K562 (cell line): ENCODE results near the gene MTIF3. TPM values are rescaled to one million over a fixed set of nuclear protein-coding genes. Genes with fewer than 3 reads are reported as not detected.

Source experiments
- ATAC-seq: fragments of 200-7000 bp; cut with Tn5 transposase; 3 replicates; pipeline ENCODE4 v1.9.1; 2020; ENCODE audit warnings: moderate library complexity
- BruUV-seq: library from RNA; stranded (reverse); fragments of 400-500 nt; replicated peaks from 2 replicates; lab custom pipeline; 2021; lab: Mats Ljungman, UMichigan
- CTCF ChIA-PET: fragments of 300-600 bp; formaldehyde crosslinking; extraction: SDS; loops from one replicate; lab custom pipeline; 2021; ENCODE audit warnings: low intra/inter-chr PET ratio; lab: Yijun Ruan, JAX
- POLR2A ChIA-PET: fragments of 300-600, 350-650 bp; sonication (Branson Sonifier 250); formaldehyde crosslinking; extraction: SDS; loops from one replicate; lab custom pipeline; 2021; ENCODE audit warnings: antibody characterized with exemption, inconsistent platforms; lab: Yijun Ruan, JAX
- DNase-seq, 4 experiments: peaks; one replicate each; pipeline versions ENCODE4 v3.0.0 to v3.0.0-alpha.2; 2011 to 2018; ENCODE audit warnings: low spot score in 3 of 4, mixed read lengths in 3 of 4; ENCODE audit errors: extremely low read depth in 1 of 4
- FAIRE-seq: peaks from 2 replicates; lab custom pipeline; 2011; peaks lifted over from hg19 to GRCh38; lab: Jason Lieb, UNC
- H2AFZ ChIP-seq: 2 replicates; pipeline ENCODE4 v1.6.0; 2011; ENCODE audit warnings: low read depth, low read length, control low read depth, inconsistent platforms
- H3K27ac ChIP-seq: fragments of 200-600 bp; 3 replicates; pipeline ENCODE4 v1.8.0; 2011; ENCODE audit warnings: low read depth, mild to moderate bottlenecking, control low read depth, inconsistent platforms, low read length, moderate library complexity, mixed read lengths; ENCODE audit errors: extremely low read depth
- H3K27me3 ChIP-seq, 2 experiments: fragments of 300-600 bp in 1 of 2; 2 replicates in 1 of 2; 3 replicates in 1 of 2; pipeline versions ENCODE4 v1.6.0 to v1.8.0; 2011; ENCODE audit warnings: inconsistent platforms in 2 of 2, low read length in 2 of 2, mild to moderate bottlenecking in 1 of 2, mixed read lengths in 1 of 2, moderate library complexity in 1 of 2; ENCODE audit not compliant: control insufficient read depth in 2 of 2, insufficient read depth in 2 of 2
- H3K36me3 ChIP-seq: fragments of 300-600 bp; 3 replicates; pipeline ENCODE4 v1.8.0; 2011; ENCODE audit warnings: mild to moderate bottlenecking, low read length, inconsistent platforms; ENCODE audit not compliant: control insufficient read depth, insufficient read depth
- H3K4me1 ChIP-seq, 2 experiments: fragments of 200-600 bp in 1 of 2; replicated peaks in 1 of 2; 2 replicates in 1 of 2; 3 replicates in 1 of 2; pipeline versions ENCODE4 v1.5.1 to v1.8.0; 2011; ENCODE audit warnings: inconsistent platforms in 2 of 2, low read length in 2 of 2, mild to moderate bottlenecking in 1 of 2, mixed read lengths in 1 of 2, moderate library complexity in 1 of 2; ENCODE audit not compliant: control insufficient read depth in 2 of 2, insufficient read depth in 2 of 2
- H3K4me2 ChIP-seq: 2 replicates; pipeline ENCODE4 v1.6.1; 2011; ENCODE audit warnings: low read length, control low read depth, inconsistent platforms, mixed read lengths; ENCODE audit not compliant: insufficient read depth
- H3K4me3 ChIP-seq: fragments of 200-600 bp; sonication (generic), shearing (Covaris generic); 2 replicates; pipeline ENCODE4 v1.5.1; 2016; ENCODE audit warnings: control low read depth, inconsistent platforms
- H3K79me2 ChIP-seq: fragments of 200-600 bp; 3 replicates; pipeline ENCODE4 v1.8.0; 2011; ENCODE audit warnings: low read length, inconsistent platforms; ENCODE audit not compliant: control insufficient read depth, insufficient read depth
- H3K9ac ChIP-seq, 2 experiments: 2 replicates each; pipeline versions ENCODE4 v1.6.0 to v1.6.1; 2011; ENCODE audit warnings: low read depth in 2 of 2, low read length in 2 of 2, control low read depth in 1 of 2, inconsistent platforms in 1 of 2, mild to moderate bottlenecking in 1 of 2, mixed read lengths in 1 of 2; ENCODE audit not compliant: insufficient read depth in 1 of 2
- H3K9me1 ChIP-seq: one replicate; pipeline ENCODE4 v1.6.0; 2011; ENCODE audit warnings: inconsistent platforms, mild to moderate bottlenecking, low read length, moderate library complexity; ENCODE audit not compliant: control insufficient read depth, insufficient read depth
- H3K9me3 ChIP-seq: replicated peaks from 2 replicates; pipeline ENCODE4 v1.5.1; 2011; ENCODE audit warnings: low read depth, low read length, inconsistent platforms; ENCODE audit not compliant: control insufficient read depth, insufficient read depth
- H4K20me1 ChIP-seq: replicated peaks from 2 replicates; pipeline ENCODE4 v1.6.1; 2011; ENCODE audit warnings: low read length, inconsistent platforms, mixed read lengths; ENCODE audit not compliant: control insufficient read depth, insufficient read depth
- ARHGAP35 ChIP-seq: fragments of 450-650 bp; IDR thresholded peaks from 2 replicates; pipeline ENCODE4 v1.6.1; 2018; ENCODE audit not compliant: partially characterized antibody
- ARID1B ChIP-seq: fragments of 450-650 bp; IDR thresholded peaks from 2 replicates; pipeline ENCODE4 v1.6.1; 2016; ENCODE audit warnings: antibody characterized with exemption, mild to moderate bottlenecking, inconsistent platforms
- CBFA2T3 ChIP-seq: fragments of 450-650 bp; IDR thresholded peaks from 2 replicates; pipeline ENCODE4 v1.6.1; 2017
- MEF2A ChIP-seq: IDR thresholded peaks from 2 replicates; pipeline ENCODE4 v1.6.1; 2011; ENCODE audit warnings: low read depth, mild to moderate bottlenecking, low read length, moderate library complexity; ENCODE audit not compliant: control insufficient read depth
- NBN ChIP-seq: fragments of 450-650 bp; IDR thresholded peaks from 2 replicates; pipeline ENCODE4 v1.6.1; 2016; ENCODE audit warnings: low read depth, mild to moderate bottlenecking
- NCOA1 ChIP-seq: fragments of 450-650 bp; IDR thresholded peaks from 2 replicates; pipeline ENCODE4 v1.6.1; 2016; ENCODE audit warnings: low read depth
- SMARCA4 ChIP-seq: fragments of 450-650 bp; IDR thresholded peaks from 2 replicates; pipeline ENCODE4 v1.6.1; 2016
- SMARCC2 ChIP-seq: fragments of 450-650 bp; IDR thresholded peaks from 2 replicates; pipeline ENCODE4 v1.6.1; 2017; ENCODE audit warnings: antibody characterized with exemption, moderate library complexity, mild to moderate bottlenecking, low read depth
- TAL1 ChIP-seq: fragments of 450-650 bp; IDR thresholded peaks from 2 replicates; pipeline ENCODE4 v1.6.1; 2016; ENCODE audit warnings: mild to moderate bottlenecking
- TCF3 ChIP-seq: sonication (generic); formaldehyde crosslinking; IDR thresholded peaks from 2 replicates; pipeline ENCODE4 v1.4.0; 2020; ENCODE audit warnings: mild to moderate bottlenecking, missing genetic modification reagents
- THRAP3 ChIP-seq: fragments of 450-650 bp; IDR thresholded peaks from 2 replicates; pipeline ENCODE4 v1.6.1; 2016; ENCODE audit warnings: mild to moderate bottlenecking, inconsistent platforms, borderline replicate concordance
- VEZF1 ChIP-seq: fragments of 200-800 bp; sonication (Bioruptor generic); IDR thresholded peaks from 2 replicates; pipeline ENCODE4 v1.6.1; 2017; ENCODE audit warnings: missing genetic modification characterization, missing compliant biosample characterization
- ZBTB7A ChIP-seq: IDR thresholded peaks from 2 replicates; pipeline ENCODE4 v1.6.1; 2011; ENCODE audit warnings: low read depth, mild to moderate bottlenecking, low read length, moderate library complexity, borderline replicate concordance; ENCODE audit not compliant: control insufficient read depth
- ZFX ChIP-seq: sonication (generic); formaldehyde crosslinking; IDR thresholded peaks from 2 replicates; pipeline ENCODE4 v1.8.0; 2022; ENCODE audit warnings: mild to moderate bottlenecking, missing genetic modification reagents, moderate library complexity
- ZNF277 ChIP-seq: fragments of 250-450 bp; sonication (Bioruptor Pico); IDR thresholded peaks from 2 replicates; pipeline ENCODE4 v1.8.0; 2022; ENCODE audit warnings: inconsistent platforms, mild to moderate bottlenecking, moderate library complexity, borderline replicate concordance
- WGBS: fragments of 100-300 bp; shearing (Covaris generic); methylation state at CpG from one replicate; pipeline ENCODE4 v1.1.6; 2016; ENCODE audit warnings: low coverage, mixed read lengths; ENCODE audit not compliant: insufficient coverage; ENCODE audit errors: missing lambda C conversion rate; 5-methylcytosine and 5-hydroxymethylcytosine counted together
- in situ Hi-C: fragments of 300-500 bp; cut with MboI; formaldehyde crosslinking; loops from 4 replicates; pipeline ENCODE4 v1.15.0; 2018; ENCODE audit warnings: inconsistent platforms, mixed read lengths
- intact Hi-C: fragments of 100-400 bp; cut with micrococcal nuclease; formaldehyde crosslinking; loops from 2 replicates; pipeline ENCODE4 v1.14.2; 2022
- polyA plus RNA-seq, 8 experiments: library from polyadenylated mRNA; depleted of rRNA in 4 of 8; stranded (reverse) in 5 of 8; unstranded in 3 of 8; fragments of >200 nt; fragmentation: Nextera tagmentation in 2 of 8; fragmentation: Illumina TruSeq in 1 of 8; extraction: Ambion mirVana in 2 of 8; extraction: Trizol in 1 of 8; gene quantifications; 2 replicates each; pipeline versions ENCODE4 v1.2.1 to v1.2.3, GENCODE V29; 2011 to 2014; ENCODE audit warnings: inconsistent platforms in 1 of 8, missing spikeins in 1 of 8
- total RNA-seq, 7 experiments: library from RNA; depleted of rRNA in 6 of 7; stranded (reverse); fragments of >200 nt in 6 of 7; fragmentation: Illumina TruSeq in 2 of 7; extraction: Trizol in 2 of 7; gene quantifications; 2 replicates each; pipeline versions ENCODE4 v1.2.1 to v1.2.3, GENCODE V29; 2011 to 2021; ENCODE audit warnings: low replicate concordance in 1 of 7

The MTIF3 gene
- total and polyA plus RNA-seq, 9 of the 15 experiments (the other 6 are each of a cell fraction or from before 2014, with no cell fraction given) = 23.5 to 73.6 (median 45.2) TPM

- ATAC-seq = peak; percentile 51
- ChIA-PET CTCF (no interaction called here), POLR2A (interaction anchor here (0.5 kb wide), 2 partner anchors 11 to 52 kb away, joined by 3 read pairs; no protein-coding TSS in a partner anchor)
- Histone ChIP-seq H3K9me1 (no peaks in the 10 kb centered on the region), H3K4me3 (no peak overlapping the region), H3K27me3 (no peaks in the 10 kb centered on the region; a peak in 1 of 5 replicates), H3K9me3 (0 out of 2 replicates have a peak, but pooled peaks cover 3% of the 10 kb centered on the region), H3K27ac (peak overlapping the region; percentile 20), H3K36me3 (peaks cover under 1% of the 10 kb centered on the region; the same call in 1 of the 3 replicates), H3K9ac (peak overlapping the region in 1 of 2 experiments; percentile 13; a peak in 1 of 4 replicates), H2AFZ (peak overlapping the region; percentile 76), H3K4me1 (peaks cover 24% of the 10 kb centered on the region in 2 experiments; a peak in 4 of 5 replicates), H3K79me2 (peaks cover 21% of the 10 kb centered on the region), H4K20me1 (no peaks in the 10 kb centered on the region; the same call in 1 of the 2 replicates), H3K4me2 (peak overlapping the region; percentile 1; the same call in 1 of the 2 replicates)
- peak; percentile 64 for FAIRE-seq
- 0 out of 2 replicates have a peak, but pooled peaks have one; percentile 46 for TF ChIP-seq MEF2A
- no peak for TF ChIP-seq ZNF277
- TF ChIP-seq CBFA2T3 = peak; percentile 50; the same call in 1 of the 2 replicates
- peak; percentile 49; the same call in 1 of the 2 replicates for TF ChIP-seq ARID1B
- peak; percentile 47 for TF ChIP-seq TCF3 (CRISPR knock-in tag)
- TF ChIP-seq ZFX (CRISPR knock-in tag) = peak; percentile 49; the same call in 1 of the 2 replicates
- peak; percentile 21; the same call in 1 of the 2 replicates for TF ChIP-seq TAL1
- no peak for TF ChIP-seq NBN
- TF ChIP-seq NCOA1 = no peak
- peak; percentile 2; the same call in 1 of the 2 replicates for TF ChIP-seq ZBTB7A
- no peak for TF ChIP-seq THRAP3
- 0 out of 2 replicates have a peak, but pooled peaks have one; percentile 17 for TF ChIP-seq SMARCA4
- peak; percentile 24; the same call in 1 of the 2 replicates for TF ChIP-seq VEZF1
- no peak for TF ChIP-seq ARHGAP35
- TF ChIP-seq SMARCC2 = no peak
- peak; percentile 39 to 70 (median 52) for DNase-seq
- in situ Hi-C loops (no loop called here), intact Hi-C loops (no loop called here)
- WGBS = 15% methylated on average over 7 of the region's 8 CpGs
- BruUV-seq = no TSS peak
Observed at GRCh38 chr13:27421101-27421871, 29.1 kb downstream of the MTIF3 start.
